Measurements from ENCODE around the gene DNAJC2.

The DNAJC2 gene

DNA sequence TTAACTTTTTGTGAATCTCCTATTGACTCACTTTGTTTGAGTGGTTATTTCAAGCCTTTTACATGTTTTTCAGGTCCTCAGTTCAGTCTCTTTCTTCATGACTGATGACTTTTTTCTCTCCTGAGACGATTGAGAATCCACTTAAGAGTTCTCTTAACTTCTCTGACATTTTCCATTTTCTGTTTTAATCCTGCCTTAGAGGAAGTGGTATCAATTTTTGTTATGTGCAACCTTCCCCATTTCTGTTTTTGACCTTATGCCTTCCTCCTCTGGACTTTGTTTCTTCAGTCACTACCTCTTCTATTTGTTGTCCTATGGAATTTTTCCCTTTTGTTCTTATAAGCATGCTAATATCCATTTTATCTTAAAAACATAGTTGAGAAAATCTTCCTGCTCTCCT is 5.2 kb upstream of the DNAJC2 start:
- no peak overlapping the region for H2AFZ ChIP-seq (ENCODE audit: low read depth, low read length)
- H3K27me3 ChIP-seq (ENCODE audit: insufficient read depth, low read length) = no peaks in the 10 kb centered on the region
- H3K36me3 ChIP-seq (ENCODE audit: insufficient read depth, low read length) = peaks cover 24% of the 10 kb centered on the region
- H3K9me3 ChIP-seq (ENCODE audit: low read length) = no peaks in the 10 kb centered on the region
- no peak overlapping the region for H3K4me3 ChIP-seq (ENCODE audit: low read length)
- H3K4me1 ChIP-seq (ENCODE audit: insufficient read depth, low read length) = peaks cover 19% of the 10 kb centered on the region

GRCh38 chr7:103348959-103349358 is 4.4 kb upstream of the DNAJC2 start:
- peaks cover 19% of the 10 kb centered on the region for H3K4me1 ChIP-seq (ENCODE audit: insufficient read depth, low read length)
- no peaks in the 10 kb centered on the region for H3K27me3 ChIP-seq (ENCODE audit: insufficient read depth, low read length)
- H2AFZ ChIP-seq (ENCODE audit: low read depth, low read length) = no peak overlapping the region
- H3K9me3 ChIP-seq (ENCODE audit: low read length) = no peaks in the 10 kb centered on the region
- H3K4me3 ChIP-seq (ENCODE audit: low read length) = peak overlapping the region; percentile 71
- H3K36me3 ChIP-seq (ENCODE audit: insufficient read depth, low read length) = peaks cover 19% of the 10 kb centered on the region

GRCh38 chr7:103348452-103348851 is 3.9 kb upstream of the DNAJC2 start:
- Histone ChIP-seq H3K4me3 (ENCODE audit: low read length) (peak overlapping the region; percentile 71), H3K9me3 (ENCODE audit: low read length) (no peaks in the 10 kb centered on the region), H3K27me3 (ENCODE audit: insufficient read depth, low read length) (no peaks in the 10 kb centered on the region), H3K4me1 (ENCODE audit: insufficient read depth, low read length) (peaks cover 24% of the 10 kb centered on the region), H3K36me3 (ENCODE audit: insufficient read depth, low read length) (peaks cover 16% of the 10 kb centered on the region), H2AFZ (ENCODE audit: low read depth, low read length) (no peak overlapping the region)

DNA sequence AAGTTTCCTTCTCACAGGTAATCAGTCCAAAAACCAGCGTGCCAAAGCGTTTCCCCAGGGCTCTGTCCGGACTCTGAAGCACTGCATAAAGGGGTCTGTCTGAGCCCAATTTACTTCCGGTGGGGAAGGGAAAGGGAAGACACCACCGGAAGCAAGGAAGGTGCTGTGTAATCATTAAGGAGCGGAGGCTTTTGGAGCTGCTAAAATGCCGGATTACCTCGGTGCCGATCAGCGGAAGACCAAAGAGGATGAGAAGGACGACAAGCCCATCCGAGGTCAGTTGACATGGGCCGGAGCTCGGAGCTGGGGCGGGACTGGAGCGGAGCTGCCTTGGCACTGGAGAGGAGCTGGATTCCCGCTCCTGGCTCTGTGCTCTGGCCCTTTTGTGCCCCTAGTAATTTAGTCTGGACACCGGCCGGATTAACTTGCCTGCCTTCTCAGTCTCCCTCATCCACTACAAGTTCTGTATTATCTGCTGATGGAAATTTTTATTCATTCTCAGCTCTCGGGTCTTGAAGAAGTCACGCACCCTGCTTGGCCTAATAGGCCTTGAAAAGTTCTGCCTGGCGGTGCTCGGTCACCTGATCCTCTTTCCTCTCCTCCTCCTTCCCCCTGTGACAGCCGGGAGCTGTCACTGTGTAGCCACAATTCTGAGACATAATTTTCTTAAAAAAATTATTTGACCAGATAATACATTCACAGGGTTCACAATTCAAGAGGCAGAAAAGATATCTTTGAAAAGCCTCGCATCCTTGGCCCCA is 3.1 kb upstream of the DNAJC2 start, which contains the start of gene PSMC2:
Gene PSMC2, plus strand, starts transcription at position 137 of the 761 bp plus-strand sequence. Its CDS starts 69 bp downstream, at position 206.
- peak within 1 kb of the TSS; percentile 71 for H3K4me3 ChIP-seq (ENCODE audit: low read length)
- peaks cover 27% of the 10 kb centered on the region for H3K4me1 ChIP-seq (ENCODE audit: insufficient read depth, low read length)
- no peaks in the 10 kb centered on the region for H3K9me3 ChIP-seq (ENCODE audit: low read length)
- H2AFZ ChIP-seq (ENCODE audit: low read depth, low read length) = peak within 1 kb of the TSS; percentile 90
- no peaks in the 10 kb centered on the region for H3K27me3 ChIP-seq (ENCODE audit: insufficient read depth, low read length)
- peaks cover 9% of the 10 kb centered on the region for H3K36me3 ChIP-seq (ENCODE audit: insufficient read depth, low read length)

DNA sequence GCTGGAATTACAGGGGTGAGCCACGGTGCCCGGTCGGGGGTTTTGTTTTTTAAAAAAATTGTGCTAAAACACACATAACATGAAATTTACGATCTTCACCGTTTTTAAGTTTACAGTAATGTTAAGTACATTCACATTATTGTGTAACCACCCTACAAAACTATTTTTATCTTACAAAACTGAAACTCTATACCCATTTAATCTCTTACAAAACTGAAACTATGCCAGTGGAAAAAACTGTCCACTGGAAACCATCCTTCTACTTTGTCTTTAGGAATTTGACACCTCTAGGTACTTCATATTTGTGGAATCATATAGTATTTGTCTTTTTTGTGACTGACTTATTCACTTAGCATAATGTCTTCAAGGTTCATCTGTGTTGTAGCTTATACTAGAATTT is 1.8 kb upstream of the DNAJC2 start:
- Histone ChIP-seq H3K4me3 (ENCODE audit: low read length) (peak overlapping the region; percentile 71), H3K4me1 (ENCODE audit: insufficient read depth, low read length) (peaks cover 27% of the 10 kb centered on the region), H3K36me3 (ENCODE audit: insufficient read depth, low read length) (peaks cover 12% of the 10 kb centered on the region), H2AFZ (ENCODE audit: low read depth, low read length) (peak overlapping the region; percentile 90), H3K9me3 (ENCODE audit: low read length) (no peaks in the 10 kb centered on the region), H3K27me3 (ENCODE audit: insufficient read depth, low read length) (no peaks in the 10 kb centered on the region)

GRCh38 chr7:103343758-103344452 is 662 bp downstream of the DNAJC2 start:
- peak overlapping the region; percentile 79 for H3K4me3 ChIP-seq (ENCODE audit: low read length)
- peaks cover 22% of the 10 kb centered on the region for H3K4me1 ChIP-seq (ENCODE audit: insufficient read depth, low read length)
- no peaks in the 10 kb centered on the region for H3K9me3 ChIP-seq (ENCODE audit: low read length)
- peak overlapping the region; percentile 99 for H2AFZ ChIP-seq (ENCODE audit: low read depth, low read length)
- peaks cover 29% of the 10 kb centered on the region for H3K36me3 ChIP-seq (ENCODE audit: insufficient read depth, low read length)
- H3K27me3 ChIP-seq (ENCODE audit: insufficient read depth, low read length) = no peaks in the 10 kb centered on the region

DNA sequence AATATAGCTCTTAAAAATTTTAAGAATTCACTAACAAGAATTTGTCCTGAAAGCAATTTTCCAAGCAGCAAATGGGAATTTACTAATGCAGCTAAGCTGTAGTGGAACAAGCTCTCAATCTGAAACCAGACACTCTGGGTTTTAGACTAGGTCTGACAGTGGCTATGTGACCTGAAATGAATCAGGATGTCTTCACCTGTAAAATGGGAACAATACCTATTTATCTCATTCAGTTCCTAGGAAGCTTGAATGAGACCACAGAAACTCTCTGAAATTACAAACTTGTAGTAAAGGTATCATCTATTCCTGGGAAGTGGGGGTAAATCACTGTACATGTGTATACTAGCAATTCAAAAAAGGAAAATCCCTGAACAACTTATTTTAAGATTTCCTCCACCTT is 1.2 kb downstream of the DNAJC2 start:
- peaks cover 17% of the 10 kb centered on the region for H3K4me1 ChIP-seq (ENCODE audit: insufficient read depth, low read length)

GRCh38 chr7:103341466-103341865 is 3.1 kb downstream of the DNAJC2 start:
- no peaks in the 10 kb centered on the region for H3K9me3 ChIP-seq (ENCODE audit: low read length)
- H2AFZ ChIP-seq (ENCODE audit: low read depth, low read length) = no peak overlapping the region
- H3K4me1 ChIP-seq (ENCODE audit: insufficient read depth, low read length) = peaks cover 8% of the 10 kb centered on the region
- peaks cover 47% of the 10 kb centered on the region for H3K36me3 ChIP-seq (ENCODE audit: insufficient read depth, low read length)
- H3K27me3 ChIP-seq (ENCODE audit: insufficient read depth, low read length) = no peaks in the 10 kb centered on the region
- H3K4me3 ChIP-seq (ENCODE audit: low read length) = no peak overlapping the region

More for the DNA sequence above, 1.2 kb downstream of the DNAJC2 start:
- H3K27me3 ChIP-seq (ENCODE audit: insufficient read depth, low read length) = no peaks in the 10 kb centered on the region
- peak overlapping the region; percentile 79 for H3K4me3 ChIP-seq (ENCODE audit: low read length)
- no peak overlapping the region for H2AFZ ChIP-seq (ENCODE audit: low read depth, low read length)
- H3K36me3 ChIP-seq (ENCODE audit: insufficient read depth, low read length) = peaks cover 31% of the 10 kb centered on the region
- H3K9me3 ChIP-seq (ENCODE audit: low read length) = no peaks in the 10 kb centered on the region

GRCh38 chr7:103338864-103339263 is 5.7 kb downstream of the DNAJC2 start:
- H2AFZ ChIP-seq (ENCODE audit: low read depth, low read length) = no peak overlapping the region
- no peaks in the 10 kb centered on the region for H3K9me3 ChIP-seq (ENCODE audit: low read length)
- H3K36me3 ChIP-seq (ENCODE audit: insufficient read depth, low read length) = peaks cover 66% of the 10 kb centered on the region
- H3K4me1 ChIP-seq (ENCODE audit: insufficient read depth, low read length) = peaks cover 7% of the 10 kb centered on the region
- no peaks in the 10 kb centered on the region for H3K27me3 ChIP-seq (ENCODE audit: insufficient read depth, low read length)
- no peak overlapping the region for H3K4me3 ChIP-seq (ENCODE audit: low read length)

DNA sequence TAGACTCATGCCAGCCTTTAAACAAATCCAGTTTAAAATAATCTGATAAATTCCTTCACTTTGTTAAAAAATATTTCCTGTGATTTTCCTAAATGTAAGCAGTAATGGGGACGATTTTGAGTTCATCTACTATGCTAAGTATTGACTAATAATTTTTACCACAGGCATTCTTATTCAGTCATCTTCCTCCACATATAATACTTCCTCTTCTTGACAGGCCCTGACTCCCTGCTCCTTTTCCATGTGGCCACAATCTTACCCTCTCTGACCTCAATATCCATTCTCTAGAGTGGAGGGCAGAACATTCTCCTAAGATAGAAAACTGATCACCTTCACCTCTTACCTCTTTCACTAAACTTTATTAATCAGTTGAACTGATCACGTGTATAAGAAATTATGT is 7.8 kb downstream of the DNAJC2 start:
- Histone ChIP-seq H3K9me3 (ENCODE audit: low read length) (no peaks in the 10 kb centered on the region), H3K4me1 (ENCODE audit: insufficient read depth, low read length) (no peaks in the 10 kb centered on the region), H2AFZ (ENCODE audit: low read depth, low read length) (no peak overlapping the region), H3K36me3 (ENCODE audit: insufficient read depth, low read length) (peaks cover 70% of the 10 kb centered on the region), H3K27me3 (ENCODE audit: insufficient read depth, low read length) (no peaks in the 10 kb centered on the region), H3K4me3 (ENCODE audit: low read length) (no peak overlapping the region)

DNA sequence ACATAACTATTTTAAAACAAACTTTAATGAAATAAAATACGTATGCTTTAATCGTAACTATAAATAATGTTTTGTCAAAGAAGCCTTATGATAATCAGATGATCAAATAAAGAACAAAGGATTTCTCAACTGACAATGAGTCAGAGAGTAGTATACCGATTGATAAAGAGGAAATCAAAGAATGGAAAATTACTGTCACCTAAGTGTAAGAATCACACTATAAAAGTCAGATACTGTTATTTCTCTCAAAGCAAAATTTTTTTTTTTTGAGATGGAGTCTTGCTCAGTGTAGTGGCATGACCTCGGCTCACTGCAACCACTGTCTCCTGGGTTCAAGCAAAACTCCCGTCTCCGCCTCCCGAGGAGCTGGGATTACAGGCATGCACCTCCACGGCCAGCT is 18.8 kb downstream of the DNAJC2 start:
- no peaks in the 10 kb centered on the region for H3K4me1 ChIP-seq (ENCODE audit: insufficient read depth, low read length)
- no peaks in the 10 kb centered on the region for H3K9me3 ChIP-seq (ENCODE audit: low read length)
- H3K4me3 ChIP-seq (ENCODE audit: low read length) = no peak overlapping the region
- no peak overlapping the region for H2AFZ ChIP-seq (ENCODE audit: low read depth, low read length)
- peaks cover 54% of the 10 kb centered on the region for H3K36me3 ChIP-seq (ENCODE audit: insufficient read depth, low read length)
- no peaks in the 10 kb centered on the region for H3K27me3 ChIP-seq (ENCODE audit: insufficient read depth, low read length)

- H3K36me3 ChIP-seq (ENCODE audit: insufficient read depth, low read length) = peaks cover 90% of the 10 kb centered on the region
- H2AFZ ChIP-seq (ENCODE audit: low read depth, low read length) = no peak overlapping the region
- H3K27me3 ChIP-seq (ENCODE audit: insufficient read depth, low read length) = no peaks in the 10 kb centered on the region
- no peaks in the 10 kb centered on the region for H3K4me1 ChIP-seq (ENCODE audit: insufficient read depth, low read length)
- no peaks in the 10 kb centered on the region for H3K9me3 ChIP-seq (ENCODE audit: low read length)
- H3K4me3 ChIP-seq (ENCODE audit: low read length) = no peak overlapping the region
These were observed 27.6 kb downstream of the DNAJC2 start for GRCh38 chr7:103317009-103317408.

GRCh38 chr7:103316380-103316941 is 28.1 kb downstream of the DNAJC2 start:
- Histone ChIP-seq H3K36me3 (ENCODE audit: insufficient read depth, low read length) (peaks cover 91% of the 10 kb centered on the region), H3K27me3 (ENCODE audit: insufficient read depth, low read length) (no peaks in the 10 kb centered on the region)

More at GRCh38 chr7:103316380-103316941, 28.1 kb downstream of the DNAJC2 start:
- Histone ChIP-seq H3K4me3 (ENCODE audit: low read length) (no peak overlapping the region), H3K4me1 (ENCODE audit: insufficient read depth, low read length) (no peaks in the 10 kb centered on the region), H3K9me3 (ENCODE audit: low read length) (no peaks in the 10 kb centered on the region), H2AFZ (ENCODE audit: low read depth, low read length) (no peak overlapping the region)

Data from neuron (in vitro differentiated cells).